ENCODE measurements around the gene FSHR. TPM values are rescaled to one million over a fixed set of nuclear protein-coding genes. Genes with fewer than 3 reads are reported as not detected.

FSHR gene
- total RNA-seq, 1 donor from 2014 or later: 0.30 TPM

DNA sequence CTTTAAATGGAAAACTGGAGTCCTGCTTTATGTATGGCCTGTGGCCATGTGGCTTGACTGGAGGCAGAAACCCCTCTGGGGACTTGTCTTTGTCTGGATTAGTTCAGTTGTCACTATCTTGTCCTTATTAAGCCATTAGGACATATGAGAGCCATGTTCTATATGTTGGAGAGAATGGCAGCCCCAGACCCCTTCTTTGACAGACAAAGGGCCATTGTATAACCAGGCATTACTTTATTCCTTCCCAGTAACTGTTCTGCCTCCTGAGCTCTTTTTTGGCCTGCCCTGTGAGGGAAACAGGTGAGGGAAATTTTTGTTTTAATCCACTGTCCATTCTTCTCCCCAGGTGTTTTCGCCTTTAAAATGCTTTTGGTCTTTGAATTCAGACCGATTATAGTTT, 43.3 kb downstream of the FSHR start:
- Histone ChIP-seq H3K9ac (ENCODE audit: low read length) (no peak overlapping the region), H3K4me3 (ENCODE audit: insufficient read depth, low read depth, low read length) (no peak overlapping the region), H3K79me2 (ENCODE audit: insufficient read depth, low read length) (no peaks in the 10 kb centered on the region), H4K20me1 (ENCODE audit: insufficient read depth, low read length) (no peaks in the 10 kb centered on the region), H2AFZ (ENCODE audit: low read depth, low read length) (no peak overlapping the region), H3K9me3 (ENCODE audit: insufficient read depth, low read depth, low read length) (no peaks in the 10 kb centered on the region), H3K4me2 (ENCODE audit: low read length) (no peak overlapping the region), H3K36me3 (ENCODE audit: insufficient read depth, low read length) (no peaks in the 10 kb centered on the region), H3K4me1 (ENCODE audit: insufficient read depth, low read length) (no peaks in the 10 kb centered on the region), H3K27ac (ENCODE audit: low read depth, low read length) (no peak overlapping the region), H3K27me3 (ENCODE audit: insufficient read depth, low read length) (no peaks in the 10 kb centered on the region)
- Mint-ChIP-seq H3K4me1 (ENCODE audit: low read depth, unreplicated experiment) (no peaks in the 10 kb centered on the region), H3K27ac (ENCODE audit: unreplicated experiment) (no peak overlapping the region), H3K4me3 (ENCODE audit: unreplicated experiment) (no peak overlapping the region), H3K9me3 (ENCODE audit: unreplicated experiment) (no peaks in the 10 kb centered on the region), H3K27me3 (ENCODE audit: low read depth, unreplicated experiment) (peaks cover 2% of the 10 kb centered on the region), H3K36me3 (ENCODE audit: low read depth, unreplicated experiment) (no peaks in the 10 kb centered on the region)
- DNase-seq (ENCODE audit: low read depth) (no peak), FAIRE-seq (no peak)
- TF ChIP-seq, protein P1, sequence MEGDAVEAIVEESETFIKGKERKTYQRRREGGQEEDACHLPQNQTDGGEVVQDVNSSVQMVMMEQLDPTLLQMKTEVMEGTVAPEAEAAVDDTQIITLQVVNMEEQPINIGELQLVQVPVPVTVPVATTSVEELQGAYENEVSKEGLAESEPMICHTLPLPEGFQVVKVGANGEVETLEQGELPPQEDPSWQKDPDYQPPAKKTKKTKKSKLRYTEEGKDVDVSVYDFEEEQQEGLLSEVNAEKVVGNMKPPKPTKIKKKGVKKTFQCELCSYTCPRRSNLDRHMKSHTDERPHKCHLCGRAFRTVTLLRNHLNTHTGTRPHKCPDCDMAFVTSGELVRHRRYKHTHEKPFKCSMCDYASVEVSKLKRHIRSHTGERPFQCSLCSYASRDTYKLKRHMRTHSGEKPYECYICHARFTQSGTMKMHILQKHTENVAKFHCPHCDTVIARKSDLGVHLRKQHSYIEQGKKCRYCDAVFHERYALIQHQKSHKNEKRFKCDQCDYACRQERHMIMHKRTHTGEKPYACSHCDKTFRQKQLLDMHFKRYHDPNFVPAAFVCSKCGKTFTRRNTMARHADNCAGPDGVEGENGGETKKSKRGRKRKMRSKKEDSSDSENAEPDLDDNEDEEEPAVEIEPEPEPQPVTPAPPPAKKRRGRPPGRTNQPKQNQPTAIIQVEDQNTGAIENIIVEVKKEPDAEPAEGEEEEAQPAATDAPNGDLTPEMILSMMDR (IDR thresholded peaks at IDR 0.05; ENCODE audit: insufficient read depth, low read depth, low read length): no peak
- TF ChIP-seq EZH2 (IDR thresholded peaks at IDR 0.05; ENCODE audit: insufficient read depth, low read length): no peak

DNA sequence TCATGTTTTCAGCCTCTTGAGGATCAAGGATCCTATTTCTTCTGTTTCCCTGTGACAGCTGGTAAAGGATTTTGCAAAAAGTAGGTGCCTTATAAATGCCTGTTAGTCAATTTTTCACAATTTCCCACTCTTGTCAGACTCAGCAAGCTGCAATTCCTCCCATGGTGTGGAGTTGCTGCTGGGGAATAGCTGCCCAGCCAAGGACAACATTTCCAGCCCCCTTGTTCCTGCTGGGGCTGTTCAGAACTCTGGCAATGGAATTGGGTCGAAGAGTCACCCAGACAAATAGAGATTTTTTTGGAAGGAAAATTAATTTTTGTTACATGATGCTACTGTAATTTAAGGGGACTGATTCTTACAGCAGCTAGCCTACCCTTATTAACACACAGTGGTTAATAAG, 43.7 kb downstream of the FSHR start:
- Histone ChIP-seq H3K4me3 (ENCODE audit: insufficient read depth, low read depth, low read length) (no peak overlapping the region), H3K36me3 (ENCODE audit: insufficient read depth, low read length) (no peaks in the 10 kb centered on the region), H2AFZ (ENCODE audit: low read depth, low read length) (no peak overlapping the region), H3K4me1 (ENCODE audit: insufficient read depth, low read length) (no peaks in the 10 kb centered on the region), H4K20me1 (ENCODE audit: insufficient read depth, low read length) (no peaks in the 10 kb centered on the region), H3K27ac (ENCODE audit: low read depth, low read length) (no peak overlapping the region), H3K27me3 (ENCODE audit: insufficient read depth, low read length) (no peaks in the 10 kb centered on the region), H3K9ac (ENCODE audit: low read length) (no peak overlapping the region), H3K4me2 (ENCODE audit: low read length) (no peak overlapping the region), H3K79me2 (ENCODE audit: insufficient read depth, low read length) (no peaks in the 10 kb centered on the region), H3K9me3 (ENCODE audit: insufficient read depth, low read depth, low read length) (no peaks in the 10 kb centered on the region)
- H3K4me1 Mint-ChIP-seq (ENCODE audit: low read depth, unreplicated experiment): no peaks in the 10 kb centered on the region
- peaks cover 3% of the 10 kb centered on the region for H3K27me3 Mint-ChIP-seq (ENCODE audit: low read depth, unreplicated experiment)
- H3K27ac Mint-ChIP-seq (ENCODE audit: unreplicated experiment): no peak overlapping the region
- no peaks in the 10 kb centered on the region for H3K36me3 Mint-ChIP-seq (ENCODE audit: low read depth, unreplicated experiment)
- H3K4me3 Mint-ChIP-seq (ENCODE audit: unreplicated experiment): no peak overlapping the region
- no peak for FAIRE-seq
- no peaks in the 10 kb centered on the region for H3K9me3 Mint-ChIP-seq (ENCODE audit: unreplicated experiment)
- DNase-seq (ENCODE audit: low read depth): no peak
- TF ChIP-seq EZH2 (IDR thresholded peaks at IDR 0.05; ENCODE audit: insufficient read depth, low read length): no peak
- TF ChIP-seq, protein P1 (IDR thresholded peaks at IDR 0.05; ENCODE audit: insufficient read depth, low read depth, low read length): no peak

DNA sequence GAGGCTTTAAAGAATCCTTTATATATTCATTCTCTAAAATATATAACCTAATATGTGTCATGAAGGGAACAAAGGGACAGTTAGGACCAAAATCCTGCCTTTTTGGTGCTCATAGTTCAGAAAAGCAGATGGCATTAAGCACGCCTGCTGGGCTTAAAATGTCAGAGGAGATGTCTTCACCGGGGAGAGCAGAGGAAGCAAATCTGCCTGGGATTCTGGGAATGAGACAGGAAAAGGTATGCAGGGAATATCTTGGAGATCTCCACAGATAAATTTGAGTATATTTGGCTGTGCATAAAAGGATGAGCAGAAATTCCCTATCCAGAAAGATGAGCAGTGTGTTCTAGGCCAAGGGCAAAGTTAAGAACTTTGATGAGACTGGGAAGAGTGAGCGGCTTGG, 45.5 kb downstream of the FSHR start:
- peaks cover 3% of the 10 kb centered on the region for H3K27me3 Mint-ChIP-seq (ENCODE audit: low read depth, unreplicated experiment)

More for the DNA sequence above, 45.5 kb downstream of the FSHR start:
- Histone ChIP-seq H3K9me3 (ENCODE audit: insufficient read depth, low read depth, low read length) (no peaks in the 10 kb centered on the region), H4K20me1 (ENCODE audit: insufficient read depth, low read length) (no peaks in the 10 kb centered on the region), H3K27ac (ENCODE audit: low read depth, low read length) (no peak overlapping the region), H3K36me3 (ENCODE audit: insufficient read depth, low read length) (no peaks in the 10 kb centered on the region), H3K4me3 (ENCODE audit: insufficient read depth, low read depth, low read length) (no peak overlapping the region), H3K4me2 (ENCODE audit: low read length) (no peak overlapping the region), H3K27me3 (ENCODE audit: insufficient read depth, low read length) (no peaks in the 10 kb centered on the region), H3K4me1 (ENCODE audit: insufficient read depth, low read length) (no peaks in the 10 kb centered on the region), H3K79me2 (ENCODE audit: insufficient read depth, low read length) (no peaks in the 10 kb centered on the region), H2AFZ (ENCODE audit: low read depth, low read length) (no peak overlapping the region), H3K9ac (ENCODE audit: low read length) (no peak overlapping the region)
- DNase-seq (ENCODE audit: low read depth): no peak
- TF ChIP-seq, protein P1 (IDR thresholded peaks at IDR 0.05; ENCODE audit: insufficient read depth, low read depth, low read length): no peak
- TF ChIP-seq EZH2 (IDR thresholded peaks at IDR 0.05; ENCODE audit: insufficient read depth, low read length): no peak
- H3K4me3 Mint-ChIP-seq (ENCODE audit: unreplicated experiment): no peak overlapping the region
- FAIRE-seq: no peak
- no peaks in the 10 kb centered on the region for H3K4me1 Mint-ChIP-seq (ENCODE audit: low read depth, unreplicated experiment)
- H3K36me3 Mint-ChIP-seq (ENCODE audit: low read depth, unreplicated experiment): no peaks in the 10 kb centered on the region
- H3K9me3 Mint-ChIP-seq (ENCODE audit: unreplicated experiment): no peaks in the 10 kb centered on the region
- H3K27ac Mint-ChIP-seq (ENCODE audit: unreplicated experiment): no peak overlapping the region
